Peyer's patch (tissue), 4 donors: Measurements from ENCODE around the gene SEC24C. TPM values are rescaled to one million over a fixed set of nuclear protein-coding genes. Genes with fewer than 3 reads are reported as not detected.

ENCODE experiments used
- DNase-seq, 3 donors: peaks; one replicate each; pipeline ENCODE4 v3.0.0-alpha.2; 2017 to 2019
- H3K27ac ChIP-seq, 4 donors: fragments of 200-600 bp; sonication (generic); one replicate each; pipeline ENCODE4 v1.5.1; 2016 to 2019
- H3K27me3 ChIP-seq, 2 donors: fragments of 200-600 bp; sonication (generic); one replicate each; pipeline ENCODE4 v1.5.1; 2019
- H3K36me3 ChIP-seq, 3 donors: fragments of 200-600 bp; sonication (generic); one replicate each; pipeline ENCODE4 v1.5.1; 2016 to 2019
- H3K4me1 ChIP-seq, 4 donors: fragments of 200-600 bp; sonication (generic); one replicate each; pipeline ENCODE4 v1.5.1; 2016 to 2019
- H3K4me3 ChIP-seq, 4 donors: fragments of 200-600 bp; sonication (generic); 1 replicate in 3 of 4; 2 replicates in 1 of 4; pipeline ENCODE4 v1.5.1; 2016 to 2019; ENCODE audit warnings: mild to moderate bottlenecking in 1 of 4
- H3K9me3 ChIP-seq, 4 donors: fragments of 200-600 bp; sonication (generic); one replicate each; pipeline ENCODE4 v1.5.1; 2016 to 2019; ENCODE audit warnings: mild to moderate bottlenecking in 1 of 4
- POLR2A ChIP-seq, 2 donors: fragments of 450-650 bp; IDR thresholded peaks; one replicate each; pipeline ENCODE4 v1.5.1; 2017; ENCODE audit warnings: antibody characterized with exemption in 2 of 2, mild to moderate bottlenecking in 2 of 2, moderate library complexity in 2 of 2
- total RNA-seq, 4 donors: library from RNA; depleted of rRNA; stranded (reverse); fragments of >200 nt; gene quantifications; one replicate each; pipeline ENCODE4 v1.1.0, GENCODE V29; 2016
- TF ChIP-seq, protein P1 (sequence below), 6 experiments: fragments of 450-650 bp in 4 of 6; fragments of 200-600 bp in 2 of 6; sonication (generic) in 1 of 6; IDR thresholded peaks; one replicate each; pipeline ENCODE4 v1.5.1; 2017 to 2019; ENCODE audit warnings: antibody characterized with exemption in 6 of 6, mild to moderate bottlenecking in 3 of 6, moderate library complexity in 1 of 6

Gene SEC24C
- total RNA-seq, 4 donors from 2014 or later: 48.7 to 81.5 (median 79.9) TPM

- no peak overlapping the region for H3K27ac ChIP-seq
- TF ChIP-seq POLR2A (IDR thresholded peaks at IDR 0.05): no peak
- TF ChIP-seq, protein P1, sequence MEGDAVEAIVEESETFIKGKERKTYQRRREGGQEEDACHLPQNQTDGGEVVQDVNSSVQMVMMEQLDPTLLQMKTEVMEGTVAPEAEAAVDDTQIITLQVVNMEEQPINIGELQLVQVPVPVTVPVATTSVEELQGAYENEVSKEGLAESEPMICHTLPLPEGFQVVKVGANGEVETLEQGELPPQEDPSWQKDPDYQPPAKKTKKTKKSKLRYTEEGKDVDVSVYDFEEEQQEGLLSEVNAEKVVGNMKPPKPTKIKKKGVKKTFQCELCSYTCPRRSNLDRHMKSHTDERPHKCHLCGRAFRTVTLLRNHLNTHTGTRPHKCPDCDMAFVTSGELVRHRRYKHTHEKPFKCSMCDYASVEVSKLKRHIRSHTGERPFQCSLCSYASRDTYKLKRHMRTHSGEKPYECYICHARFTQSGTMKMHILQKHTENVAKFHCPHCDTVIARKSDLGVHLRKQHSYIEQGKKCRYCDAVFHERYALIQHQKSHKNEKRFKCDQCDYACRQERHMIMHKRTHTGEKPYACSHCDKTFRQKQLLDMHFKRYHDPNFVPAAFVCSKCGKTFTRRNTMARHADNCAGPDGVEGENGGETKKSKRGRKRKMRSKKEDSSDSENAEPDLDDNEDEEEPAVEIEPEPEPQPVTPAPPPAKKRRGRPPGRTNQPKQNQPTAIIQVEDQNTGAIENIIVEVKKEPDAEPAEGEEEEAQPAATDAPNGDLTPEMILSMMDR (IDR thresholded peaks at IDR 0.05): no peak
- DNase-seq: no peak
- no peaks in the 10 kb centered on the region for H3K27me3 ChIP-seq
- no peaks in the 10 kb centered on the region for H3K9me3 ChIP-seq
- no peak overlapping the region for H3K4me3 ChIP-seq
- peaks cover 0 to 4% (median 0%) of the 10 kb centered on the region in 4 donors for H3K4me1 ChIP-seq
- peaks cover 0 to 99% (median 5%) of the 10 kb centered on the region in 3 donors for H3K36me3 ChIP-seq
These were observed 20.9 kb downstream of the SEC24C start for GRCh38 chr10:73765066-73765465.

- Histone ChIP-seq H3K27ac (peak overlapping the region in 1 of 4 donors; percentile 46), H3K27me3 (no peaks in the 10 kb centered on the region), H3K4me3 (no peak overlapping the region), H3K4me1 (peaks cover 0 to 7% (median 5%) of the 10 kb centered on the region in 4 donors), H3K36me3 (peaks cover 0 to 74% (median 5%) of the 10 kb centered on the region in 3 donors), H3K9me3 (no peaks in the 10 kb centered on the region)
- peak in 2 of 3 donors; percentile 68 to 76 for DNase-seq
- TF ChIP-seq, protein P1 (IDR thresholded peaks at IDR 0.05): peak in 3 of 6 experiments; percentile 1 to 45 (median 23)
- TF ChIP-seq POLR2A (IDR thresholded peaks at IDR 0.05): no peak
These were observed 24.7 kb downstream of the SEC24C start for GRCh38 chr10:73768881-73769280.

DNA sequence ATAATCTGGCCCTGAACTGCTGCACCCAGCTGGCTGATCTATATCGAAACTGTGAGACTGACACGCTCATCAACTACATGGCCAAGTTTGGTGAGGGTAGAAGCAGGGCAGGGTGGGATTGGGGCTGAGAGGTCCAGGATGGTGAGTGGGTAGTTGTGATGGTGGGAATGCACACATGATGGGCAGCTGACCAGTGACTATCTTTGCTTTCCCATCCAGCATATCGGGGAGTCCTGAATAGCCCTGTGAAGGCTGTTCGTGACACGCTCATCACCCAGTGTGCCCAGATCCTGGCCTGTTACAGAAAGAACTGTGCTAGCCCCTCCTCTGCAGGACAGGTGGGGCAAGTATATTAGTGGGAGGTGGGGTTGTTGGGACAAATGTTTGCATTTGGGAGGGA lies 25.2 kb downstream of the SEC24C start:
- Histone ChIP-seq H3K4me3 (no peak overlapping the region), H3K27ac (peak overlapping the region in 1 of 4 donors; percentile 46), H3K4me1 (peaks cover 0 to 12% (median 9%) of the 10 kb centered on the region in 4 donors), H3K9me3 (no peaks in the 10 kb centered on the region), H3K27me3 (no peaks in the 10 kb centered on the region), H3K36me3 (peaks cover 0 to 69% (median 5%) of the 10 kb centered on the region in 3 donors)
- no peak for DNase-seq
- TF ChIP-seq POLR2A (IDR thresholded peaks at IDR 0.05): no peak
- TF ChIP-seq, protein P1 (IDR thresholded peaks at IDR 0.05): no peak

DNA sequence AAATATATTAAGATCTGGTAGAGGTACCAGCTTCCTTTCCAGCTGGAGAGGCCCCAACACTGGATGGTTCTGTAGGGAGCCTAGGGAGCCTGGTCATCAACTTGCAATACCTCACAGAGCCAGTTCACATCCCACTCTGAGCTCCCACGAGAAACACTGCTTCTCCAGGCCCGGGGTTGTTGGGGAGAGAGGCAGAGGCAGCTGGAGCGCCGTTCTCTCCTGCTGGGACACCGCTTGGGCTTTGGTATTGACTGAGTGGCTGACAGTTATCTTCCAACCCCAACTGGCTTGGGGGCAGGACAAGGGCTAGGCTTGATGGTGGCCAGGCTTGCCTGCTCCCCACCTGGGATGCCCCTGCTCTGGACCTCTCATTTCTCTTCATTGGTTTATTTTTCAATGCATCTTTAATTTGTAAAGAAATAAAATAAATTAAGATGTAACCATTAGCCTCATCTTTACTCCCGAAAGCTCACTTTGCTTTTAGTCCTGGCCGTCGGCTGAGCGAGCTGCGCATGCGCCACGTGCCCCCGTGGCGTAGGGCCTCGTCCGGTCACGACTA lies 27.6 kb downstream of the SEC24C start:
- DNase-seq: peak in 2 of 3 donors; percentile 85 to 93

GRCh38 chr10:73772281-73773151 lies 28.3 kb downstream of the SEC24C start:
- peak; percentile 74 to 91 (median 90) for DNase-seq
- H3K27me3 ChIP-seq: no peaks in the 10 kb centered on the region
- H3K9me3 ChIP-seq: no peaks in the 10 kb centered on the region
- TF ChIP-seq, protein P1 (IDR thresholded peaks at IDR 0.05): peak in 5 of 6 experiments; percentile 2 to 35 (median 27)
- peak; percentile 62 for TF ChIP-seq POLR2A (IDR thresholded peaks at IDR 0.05)
- H3K27ac ChIP-seq: peak overlapping the region; percentile 90 to 98 (median 96)
- H3K4me1 ChIP-seq: peaks cover 0 to 26% (median 17%) of the 10 kb centered on the region in 4 donors
- peaks cover 0 to 64% (median 0%) of the 10 kb centered on the region in 3 donors for H3K36me3 ChIP-seq
- peak overlapping the region; percentile 57 to 91 (median 82) for H3K4me3 ChIP-seq

More for the DNA sequence above, 27.6 kb downstream of the SEC24C start:
- peaks cover 0 to 64% (median 0%) of the 10 kb centered on the region in 3 donors for H3K36me3 ChIP-seq
- H3K4me3 ChIP-seq: peak overlapping the region; percentile 57 to 91 (median 82)
- no peaks in the 10 kb centered on the region for H3K9me3 ChIP-seq
- peaks cover 0 to 26% (median 17%) of the 10 kb centered on the region in 4 donors for H3K4me1 ChIP-seq
- peak overlapping the region; percentile 90 to 98 (median 96) for H3K27ac ChIP-seq
- no peaks in the 10 kb centered on the region for H3K27me3 ChIP-seq
- TF ChIP-seq, protein P1 (IDR thresholded peaks at IDR 0.05): peak in 2 of 6 experiments; percentile 1 to 2
- TF ChIP-seq POLR2A (IDR thresholded peaks at IDR 0.05): no peak
